AG20443 (cell line): Measurements from ENCODE around the gene JAK1.
"Not testable (repeated sequence)": the region's sequence is repeated elsewhere in the genome, so short reads cannot be mapped to it uniquely, and the experiment has no call there.

Experiments
- DNase-seq: peaks from one replicate; pipeline ENCODE4 v3.0.0; 2012; ENCODE audit warnings: low spot score, mixed read lengths

Gene JAK1

DNA sequence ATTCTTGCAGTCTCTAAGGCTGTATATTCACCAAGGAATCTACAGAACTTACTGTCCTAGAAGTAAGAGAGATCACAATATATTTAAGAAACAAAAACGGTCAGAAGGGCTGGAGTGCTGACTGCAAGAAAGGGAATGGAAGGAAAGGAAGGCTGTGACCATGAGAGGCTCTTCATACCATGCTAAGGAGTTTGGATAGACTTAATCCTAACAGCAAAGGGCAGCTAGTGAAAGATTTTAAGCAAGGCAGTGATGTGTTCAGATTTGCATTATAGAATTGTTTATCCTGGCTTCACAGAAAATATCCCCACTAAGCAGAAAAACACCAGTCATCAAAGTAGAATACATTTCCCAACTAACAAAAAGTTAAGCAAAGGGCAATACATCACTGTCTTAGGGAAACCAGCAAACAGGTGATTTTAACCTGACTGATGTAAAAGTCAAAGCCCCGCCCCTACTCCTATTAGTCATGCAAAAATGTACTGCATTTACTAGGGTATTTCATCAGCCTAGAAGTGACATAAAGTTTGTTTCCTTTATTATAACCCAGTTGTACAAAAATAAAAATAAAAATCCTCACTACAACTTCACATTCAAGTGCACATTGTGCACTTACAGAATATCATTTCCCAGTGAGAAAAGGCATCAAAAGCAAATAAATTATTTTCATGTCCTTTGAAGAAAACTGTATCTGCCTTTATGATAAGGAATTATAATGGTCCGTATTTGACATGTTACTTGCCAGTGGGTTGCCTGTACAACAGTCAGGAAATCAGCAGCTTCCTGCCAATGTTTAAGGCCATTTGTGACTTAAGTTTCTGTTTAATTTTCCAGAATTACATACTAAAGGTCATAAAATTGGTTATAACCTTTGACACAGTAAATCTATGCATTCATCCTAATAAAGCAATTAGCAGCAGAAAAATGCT is 17.2 kb downstream of the JAK1 start:
- no peak for DNase-seq

DNA sequence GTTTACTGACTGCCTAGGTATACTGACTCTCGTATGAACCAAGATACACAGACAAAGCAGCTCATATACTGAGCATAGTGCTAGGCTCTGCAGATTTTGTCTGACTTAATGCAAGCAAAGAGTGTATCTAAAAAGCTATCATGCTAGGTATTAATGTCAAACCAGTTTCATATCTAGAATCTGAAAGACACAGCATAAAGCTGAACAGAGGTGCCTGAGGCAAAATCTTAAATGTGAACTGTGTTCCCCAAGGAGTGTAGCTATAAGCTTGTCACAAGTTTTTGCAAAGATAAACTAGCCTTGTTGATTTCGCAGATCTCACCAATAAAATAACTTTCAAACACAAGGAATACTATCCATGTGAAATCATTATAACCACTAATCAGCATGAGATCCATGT is 18.1 kb downstream of the JAK1 start:
- DNase-seq = no peak

DNA sequence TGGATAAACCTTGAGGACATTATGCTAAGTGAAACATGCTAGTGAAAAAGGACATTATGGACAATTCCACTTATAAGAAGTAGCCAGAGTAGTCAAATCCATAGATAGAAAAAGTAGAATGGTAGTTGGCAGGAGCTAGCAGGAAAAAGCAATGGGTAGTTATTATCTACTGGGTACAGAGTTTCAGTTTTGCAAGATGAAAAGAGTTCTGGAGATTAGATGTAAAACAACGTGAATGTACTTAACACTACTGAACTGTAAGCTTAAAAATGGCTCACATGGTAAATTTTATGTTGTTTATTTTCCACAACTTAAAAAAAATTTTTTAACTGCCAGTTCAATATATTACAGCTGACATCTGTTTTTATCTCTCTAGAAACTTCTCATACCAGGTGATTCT is 19.4 kb downstream of the JAK1 start:
- no peak for DNase-seq

DNA sequence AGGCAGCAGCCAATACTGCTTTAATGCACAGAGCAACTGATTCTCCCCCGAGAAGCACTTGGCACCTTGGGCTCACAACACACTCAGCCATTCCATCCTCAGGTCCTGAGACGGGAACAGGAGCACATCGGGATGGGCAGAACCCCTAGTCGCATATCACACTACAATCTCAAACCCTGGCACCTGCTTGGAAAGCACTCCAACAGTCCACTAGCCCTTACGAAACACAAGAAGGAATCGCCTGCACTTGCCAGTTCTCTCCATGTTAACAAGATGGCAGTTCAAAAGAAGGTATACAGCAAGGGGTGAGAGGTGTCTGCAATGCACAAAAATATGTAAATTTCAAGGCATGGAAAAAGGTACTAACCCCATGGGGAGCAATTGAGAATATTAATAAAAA is 21.4 kb downstream of the JAK1 start:
- DNase-seq = no peak

DNA sequence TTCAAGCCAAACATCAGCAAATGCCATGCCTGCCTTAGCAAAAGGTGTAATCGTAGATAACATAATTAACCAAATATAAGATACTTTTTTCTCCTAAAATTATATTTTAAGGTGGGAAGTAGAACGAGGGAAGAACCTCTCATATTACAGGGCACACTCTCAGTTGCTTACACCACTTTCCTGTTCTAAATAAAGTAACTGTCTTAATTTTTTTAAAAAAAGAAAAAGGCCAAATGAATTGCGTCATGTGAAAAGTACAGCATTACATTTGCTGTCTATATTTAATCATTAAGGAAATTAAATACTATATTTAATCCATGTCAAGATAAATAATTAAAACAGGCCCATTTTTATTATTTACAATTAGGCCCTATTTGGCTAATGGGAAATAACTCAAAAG is 23.7 kb downstream of the JAK1 start:
- DNase-seq = no peak

DNA sequence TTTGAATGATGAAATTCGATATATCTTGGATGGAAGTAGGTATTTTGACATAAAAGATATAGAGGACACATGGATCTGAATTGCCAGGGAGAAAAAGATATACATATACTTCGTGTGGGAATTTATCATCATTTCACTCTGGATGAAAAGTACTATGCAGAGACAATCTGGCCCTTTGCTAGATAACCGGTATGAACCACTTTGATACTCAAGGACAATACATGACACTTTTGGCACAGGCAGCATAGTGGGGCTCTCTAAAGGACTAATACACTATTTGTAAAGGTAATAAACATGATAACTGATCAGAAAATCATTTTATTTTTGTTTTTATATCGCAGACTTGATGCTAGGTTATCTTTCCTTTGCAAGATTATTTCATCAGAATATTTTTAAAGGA is 24.2 kb downstream of the JAK1 start:
- no peak for DNase-seq

DNA sequence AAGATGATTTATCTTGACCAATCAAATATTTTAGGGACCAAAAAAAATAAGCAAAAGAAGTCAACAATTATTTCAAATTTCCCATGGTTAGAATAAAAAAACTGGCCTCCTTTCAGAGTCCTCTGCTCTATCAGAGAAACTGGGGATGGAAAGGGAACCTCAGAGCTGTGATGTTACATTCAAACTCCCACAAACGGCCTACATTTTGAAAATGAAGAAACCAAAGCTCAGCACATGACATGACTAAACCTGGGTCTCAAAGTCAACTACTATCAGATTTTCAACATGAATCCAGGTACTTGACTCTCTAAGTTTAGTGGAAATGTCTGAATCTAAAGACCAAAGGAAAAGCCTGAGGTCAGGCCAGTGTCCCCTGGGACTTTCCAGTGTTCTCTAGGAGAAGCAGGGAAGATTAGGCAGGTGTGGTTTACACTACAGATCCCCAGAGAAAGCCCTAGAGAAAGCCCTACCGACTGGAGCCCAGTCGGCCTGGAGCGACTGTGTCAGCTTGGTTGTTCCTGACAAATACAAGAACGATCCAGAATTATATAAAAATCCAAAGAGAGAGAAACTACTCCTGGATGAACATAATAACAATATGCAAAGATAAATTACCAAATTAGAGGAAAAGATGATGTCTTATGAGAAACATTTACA is 24.8 kb downstream of the JAK1 start:
- no peak for DNase-seq

DNA sequence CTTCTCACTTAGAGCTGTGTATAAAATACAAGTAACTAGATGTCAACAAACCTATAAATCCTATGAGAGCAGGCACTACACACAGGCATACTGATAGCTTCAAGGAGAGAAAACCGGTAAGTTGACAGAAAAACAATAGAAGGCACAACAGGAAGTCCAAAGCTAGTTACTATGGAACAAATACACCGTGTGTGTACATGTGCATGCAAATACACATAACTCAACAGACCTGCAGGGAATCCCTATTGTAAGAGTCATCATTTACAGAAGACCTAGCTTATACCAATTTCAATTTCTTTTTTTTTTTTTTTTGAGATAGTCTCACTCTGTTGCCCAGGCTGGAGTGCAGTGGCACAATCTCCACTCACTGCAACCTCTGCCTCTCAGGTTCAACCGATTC is 26.3 kb downstream of the JAK1 start:
- DNase-seq = no peak

DNA sequence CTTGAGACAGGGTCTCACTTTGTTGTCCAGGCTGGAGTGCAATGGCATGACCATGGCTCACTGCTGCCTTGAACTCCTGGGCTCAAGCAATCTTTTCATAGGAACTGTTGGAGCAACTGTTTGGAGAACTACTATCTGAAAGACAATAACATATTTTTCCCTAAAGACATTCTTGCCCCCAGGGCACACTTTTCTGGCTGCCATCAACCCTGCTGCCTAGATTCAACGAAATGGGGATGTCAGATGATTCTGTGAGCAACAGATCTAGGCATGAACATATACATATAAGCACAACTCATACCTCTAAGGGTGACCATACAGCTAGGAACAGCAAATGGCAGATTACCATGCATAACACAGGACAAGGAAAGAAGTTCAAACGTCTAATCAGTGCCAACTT is 27.4 kb downstream of the JAK1 start:
- DNase-seq = no peak

DNA sequence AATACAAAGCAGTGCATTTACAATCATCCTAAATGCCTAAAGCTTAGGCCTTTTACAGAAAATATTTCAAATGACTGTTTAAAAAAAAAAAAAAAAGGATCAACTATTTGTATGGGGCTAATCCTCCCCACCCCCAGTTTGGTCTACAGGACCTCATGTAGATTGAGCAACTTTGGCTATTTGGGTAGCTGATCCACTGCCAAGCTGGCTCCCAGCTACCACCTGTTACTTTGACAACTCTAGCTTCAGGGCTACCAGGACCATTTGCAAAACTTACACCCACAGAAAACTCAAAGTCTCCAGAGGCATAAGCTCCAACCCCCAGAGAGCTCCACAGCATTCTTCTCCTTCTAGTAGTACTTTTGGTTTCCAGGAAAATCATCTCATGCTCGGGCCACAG is 29.4 kb downstream of the JAK1 start:
- DNase-seq = no peak

DNA sequence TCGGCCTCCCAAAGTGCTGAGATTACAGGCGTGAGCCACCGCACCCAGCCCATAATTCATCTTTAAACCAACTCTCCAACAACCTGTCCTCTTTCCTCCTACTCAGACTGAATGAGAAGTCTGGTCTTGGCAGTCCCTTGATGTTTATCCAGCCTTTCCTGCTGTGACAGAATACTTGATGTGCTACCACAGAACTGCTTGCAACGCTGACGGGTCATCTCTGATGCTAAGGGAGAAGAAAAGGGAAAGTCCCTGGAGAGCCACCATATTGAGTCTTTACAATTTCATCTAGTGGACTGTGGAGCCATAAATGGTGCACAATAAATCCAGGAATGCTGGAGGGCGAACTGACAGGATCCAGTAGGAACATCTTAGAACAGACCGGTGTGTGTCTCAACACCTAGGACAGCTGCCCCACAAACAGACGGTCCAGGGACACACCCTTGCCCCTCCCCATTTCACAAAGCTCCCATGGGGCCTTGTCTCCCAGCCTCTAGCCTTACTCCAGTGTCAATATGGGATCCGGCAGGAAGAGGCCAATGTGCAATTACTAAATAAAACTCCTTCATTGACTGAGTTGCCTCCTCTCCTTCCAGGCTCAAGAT is 30.7 kb downstream of the JAK1 start:
- DNase-seq = no peak

DNA sequence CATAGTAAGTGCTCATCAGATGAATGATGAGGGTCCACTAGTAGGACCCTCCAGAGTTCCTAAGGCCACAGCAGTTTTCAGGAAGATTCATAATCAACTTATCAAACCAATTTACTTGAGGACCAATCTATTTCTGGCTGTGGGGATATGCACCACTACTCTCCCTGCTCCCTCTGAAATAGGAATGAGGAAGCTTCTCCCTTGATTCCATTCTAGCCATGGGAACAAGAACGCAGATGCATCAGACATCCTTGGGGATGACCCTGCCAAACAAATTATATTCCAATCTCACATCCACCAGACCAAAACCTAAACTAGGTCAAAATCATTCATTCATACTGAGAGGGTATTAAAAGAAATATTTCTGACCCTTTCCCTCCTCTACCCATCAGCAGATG is 31.5 kb downstream of the JAK1 start:
- no peak for DNase-seq

DNA sequence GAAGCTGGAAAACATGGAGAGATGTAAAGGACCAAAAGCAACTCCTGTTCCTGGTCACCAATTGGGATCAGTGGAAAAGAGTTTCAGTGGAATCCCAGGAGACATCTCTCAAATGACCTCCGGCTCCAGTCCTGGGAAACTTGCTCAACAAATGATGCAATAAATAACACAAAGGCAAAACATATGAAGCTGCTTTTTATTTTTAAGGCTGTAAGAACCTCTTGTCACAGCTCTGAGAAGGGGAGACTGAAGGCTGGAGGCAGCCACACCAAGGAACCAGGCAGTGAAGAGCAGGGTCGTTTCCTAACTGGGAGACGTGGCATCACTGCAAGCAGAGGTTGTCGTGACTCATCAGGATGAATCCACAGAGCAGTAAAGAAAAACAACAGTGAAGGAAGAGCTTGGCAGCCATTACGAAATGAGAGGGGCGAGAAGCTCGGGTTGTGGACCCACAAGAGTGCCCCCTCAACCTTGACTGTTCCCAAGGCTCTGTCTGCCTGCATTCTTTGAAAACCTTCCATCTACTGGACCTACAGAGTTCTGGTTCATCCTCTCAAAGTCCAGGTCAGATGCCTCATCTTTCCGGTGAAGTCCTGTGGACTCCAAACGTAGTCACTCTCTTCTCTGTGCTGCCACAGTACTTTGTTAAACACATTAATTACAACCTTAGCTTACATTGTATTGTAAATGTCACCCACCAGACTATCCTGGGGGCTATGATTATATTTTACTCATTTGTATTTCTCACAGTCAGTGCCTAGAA is 32.1 kb downstream of the JAK1 start:
- DNase-seq = peak; percentile 65

DNA sequence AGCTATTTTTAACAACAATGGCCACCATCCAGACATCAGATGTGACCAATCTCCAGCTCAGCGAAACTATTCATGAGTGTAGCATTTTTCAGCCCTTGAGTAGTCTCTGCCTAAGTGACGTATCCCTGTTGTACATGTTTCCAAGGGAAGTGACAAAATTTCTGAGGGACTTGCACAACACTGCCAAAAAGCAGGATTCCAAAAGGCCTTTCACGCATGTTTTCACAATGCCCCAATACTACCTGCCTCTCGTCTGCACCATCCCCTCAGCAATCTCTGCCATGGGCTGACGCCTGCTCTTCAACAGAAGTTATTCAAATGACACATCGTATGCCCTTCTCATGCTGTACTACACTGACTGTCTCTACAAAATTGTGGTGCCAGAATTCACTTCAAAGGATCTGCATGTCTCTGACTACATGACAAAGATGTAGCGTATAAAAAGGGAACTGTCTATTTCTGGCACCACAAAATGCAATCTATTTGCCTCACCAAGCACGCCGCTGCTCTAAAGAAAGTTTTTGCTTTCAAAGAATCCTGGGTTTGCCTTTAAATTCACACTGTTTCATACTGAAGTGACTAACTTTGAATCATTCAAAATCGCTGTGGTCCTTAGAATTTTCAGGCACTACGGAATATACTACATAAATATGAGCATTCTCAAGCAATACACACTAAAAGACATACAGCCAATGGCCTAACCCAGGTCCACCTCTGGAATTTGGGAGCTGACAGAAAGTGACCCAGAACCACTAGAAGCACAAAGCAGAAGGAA is 32.9 kb downstream of the JAK1 start:
- DNase-seq = peak; percentile 88

DNA sequence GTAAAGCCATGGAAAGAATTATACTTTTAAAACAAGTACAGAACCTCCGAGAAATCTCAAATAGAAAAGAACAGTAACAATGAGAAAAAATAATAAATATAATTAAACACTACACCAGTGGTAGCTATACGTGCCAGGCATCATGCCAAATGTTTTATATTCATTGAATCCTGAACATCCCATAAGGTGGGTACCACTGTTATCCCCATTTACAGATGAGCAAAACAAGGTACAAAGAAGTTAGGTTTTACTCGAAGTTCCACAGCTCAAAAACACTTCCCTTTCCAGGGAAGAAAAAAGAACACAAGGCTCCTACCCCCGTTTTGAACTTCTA is 33.4 kb downstream of the JAK1 start:
- DNase-seq = no peak

DNA sequence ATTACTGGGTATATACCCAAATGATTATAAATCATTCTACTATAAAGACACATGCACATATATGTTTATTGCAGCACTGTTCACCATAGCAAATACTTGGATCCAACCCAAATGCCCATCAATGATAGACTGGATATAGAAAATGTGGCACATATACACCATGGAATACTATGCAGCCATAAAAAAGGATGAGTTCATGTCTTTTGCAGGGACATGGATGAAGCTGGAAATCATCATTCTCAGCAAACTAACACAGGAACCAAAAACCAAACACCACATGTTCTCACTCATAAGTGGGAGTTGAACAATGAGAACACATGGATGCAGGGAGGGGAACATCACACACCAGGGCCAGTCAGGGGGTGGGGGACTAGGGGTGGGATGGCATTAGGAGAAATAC is 35.7 kb downstream of the JAK1 start:
- not testable (repeated sequence) for DNase-seq

DNA sequence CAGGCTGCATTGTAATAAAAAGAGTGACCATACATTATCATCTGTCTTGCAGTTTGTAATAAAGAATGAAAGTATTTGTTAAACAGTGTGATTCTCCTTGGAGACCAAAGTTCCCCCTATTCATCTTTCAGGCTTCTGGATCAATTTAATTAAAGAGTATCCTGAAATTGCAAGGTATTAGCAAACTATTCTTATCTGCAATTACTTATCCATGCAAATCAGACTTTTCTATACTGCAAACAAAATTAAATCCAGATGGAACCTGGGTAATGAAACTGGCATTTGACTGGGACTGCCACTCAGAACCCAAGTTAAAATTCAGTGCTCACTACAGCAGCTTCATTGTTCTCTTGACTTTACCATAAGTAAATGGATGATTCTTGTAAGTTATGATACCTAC is 37.1 kb downstream of the JAK1 start:
- DNase-seq = no peak

DNA sequence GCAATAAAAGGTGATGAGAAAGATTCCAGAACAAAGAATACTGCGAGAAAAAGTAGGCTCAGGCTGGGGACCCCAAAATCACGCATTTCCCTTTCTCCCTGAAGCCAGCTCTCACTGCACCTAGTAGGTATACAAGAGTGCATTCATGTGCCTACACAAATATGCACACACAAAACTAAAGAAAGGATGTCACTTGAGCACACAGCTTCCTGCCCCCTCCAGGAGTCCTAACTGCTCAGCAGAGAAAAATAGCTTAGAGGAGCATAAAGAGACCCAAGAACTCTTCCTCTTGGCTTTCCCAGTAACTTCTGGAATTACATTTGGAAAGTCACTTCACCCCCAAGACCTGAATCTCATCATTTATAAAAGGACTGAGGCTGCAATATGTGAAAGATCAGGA is 38.0 kb downstream of the JAK1 start:
- no peak for DNase-seq

DNA sequence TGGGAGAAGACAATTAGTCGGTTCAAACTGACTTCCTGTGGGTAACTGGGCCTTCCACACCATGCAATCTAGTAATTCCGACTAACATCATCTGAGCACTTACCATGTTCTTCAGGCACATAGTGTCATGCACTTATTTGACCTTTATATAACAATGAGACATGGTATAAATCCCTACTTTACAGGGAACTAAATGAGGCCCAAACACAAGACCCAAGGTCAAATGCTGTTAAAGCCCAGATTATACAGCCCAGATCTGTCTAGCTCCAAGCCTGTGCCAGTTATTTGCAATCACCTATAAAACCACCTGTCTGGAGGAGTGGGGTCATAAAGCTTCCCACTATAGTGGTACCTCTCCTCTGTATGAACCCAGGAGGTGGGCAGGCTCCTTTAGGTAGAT is 40.8 kb downstream of the JAK1 start:
- no peak for DNase-seq

DNA sequence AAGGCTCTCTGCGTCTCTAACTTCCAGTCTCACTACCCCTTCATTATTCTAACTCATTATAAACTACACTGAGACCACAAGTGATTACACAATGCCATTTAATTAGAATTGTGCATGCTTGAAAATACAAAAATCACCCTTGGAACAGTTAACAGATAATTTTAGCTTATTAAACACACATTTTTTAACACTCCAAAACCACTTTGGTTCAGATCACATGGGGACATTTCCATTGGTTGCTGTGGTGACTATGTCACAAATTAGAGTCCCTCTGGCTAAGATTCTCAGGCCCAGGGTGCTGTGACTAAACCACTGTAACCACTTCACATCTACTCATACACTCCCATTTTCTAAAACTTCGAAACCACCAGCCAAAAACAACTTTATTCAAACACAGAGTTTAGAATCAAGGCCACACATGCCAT is 43.0 kb downstream of the JAK1 start:
- DNase-seq = peak; percentile 47

DNA sequence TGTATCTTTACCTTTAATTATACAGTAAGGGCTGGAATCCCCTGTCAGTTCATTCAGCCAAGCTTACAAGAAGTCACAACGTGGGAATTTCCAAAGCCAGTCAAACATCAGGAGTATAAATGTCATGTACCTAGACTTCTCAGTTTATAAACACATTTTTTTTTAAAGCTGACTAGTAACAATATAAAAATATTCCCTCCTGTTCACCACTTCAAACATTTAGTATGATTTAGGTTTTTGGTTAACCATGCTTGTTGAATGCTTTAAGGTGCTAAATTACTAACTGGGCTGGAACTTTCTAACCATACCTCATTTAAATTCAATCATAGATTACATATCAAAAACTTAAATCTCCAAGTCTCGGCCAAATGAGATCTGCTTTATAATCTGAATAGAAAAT is 44.0 kb downstream of the JAK1 start:
- DNase-seq = no peak

DNA sequence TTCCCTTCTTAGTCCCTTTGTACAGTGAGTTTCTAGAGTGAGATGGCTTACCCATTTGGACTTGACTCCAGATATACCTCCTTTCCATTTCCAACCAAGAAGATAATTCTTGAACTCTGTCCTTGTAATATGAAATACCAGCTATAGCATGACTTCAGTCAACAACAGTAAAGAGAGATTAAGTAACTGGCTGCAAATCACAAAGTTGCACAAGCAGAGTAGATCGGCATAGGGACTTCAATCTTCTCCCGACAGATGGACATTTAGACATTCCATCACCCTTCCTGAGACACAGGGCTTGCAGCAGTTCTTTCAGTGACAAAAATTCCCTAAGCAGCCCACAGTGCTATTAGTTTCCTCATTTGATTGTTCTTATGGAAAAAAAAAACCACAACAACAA is 44.6 kb downstream of the JAK1 start:
- no peak for DNase-seq
